Measurements from ENCODE around the gene TMEM51.

Gene TMEM51

DNA sequence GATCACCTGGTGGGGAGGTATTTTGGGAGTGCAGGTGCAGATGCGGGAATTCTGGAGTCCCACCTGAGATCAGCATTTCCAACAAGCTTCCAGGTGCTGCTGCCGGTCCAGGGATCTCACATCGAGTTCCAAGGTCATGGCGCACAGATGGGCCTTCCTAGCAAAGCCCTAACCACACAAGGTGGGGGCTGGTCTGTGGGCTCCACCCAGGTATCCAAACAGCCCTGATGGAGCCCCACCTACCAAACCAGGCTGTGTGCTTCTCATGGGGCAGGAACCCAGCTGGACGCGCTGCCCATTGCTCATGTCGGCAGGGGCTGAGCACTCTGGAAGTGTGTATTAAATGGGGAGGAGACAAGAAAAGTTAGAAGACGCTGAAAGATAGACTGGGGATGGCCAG is 35.0 kb upstream of the TMEM51 start:
- TF ChIP-seq POLR2AphosphoS5 (IDR thresholded peaks at IDR 0.05; ENCODE audit: low read depth, low read length) = no peak
- no peak for TF ChIP-seq FOXP2 (optimal IDR thresholded peaks at IDR 0.05; ENCODE audit: borderline replicate concordance, extremely low read depth, extremely low read length, insufficient read depth)
- no peak for TF ChIP-seq TAF1 (IDR thresholded peaks at IDR 0.05; ENCODE audit: borderline replicate concordance, insufficient read depth, low read length)
- TF ChIP-seq, protein P1, sequence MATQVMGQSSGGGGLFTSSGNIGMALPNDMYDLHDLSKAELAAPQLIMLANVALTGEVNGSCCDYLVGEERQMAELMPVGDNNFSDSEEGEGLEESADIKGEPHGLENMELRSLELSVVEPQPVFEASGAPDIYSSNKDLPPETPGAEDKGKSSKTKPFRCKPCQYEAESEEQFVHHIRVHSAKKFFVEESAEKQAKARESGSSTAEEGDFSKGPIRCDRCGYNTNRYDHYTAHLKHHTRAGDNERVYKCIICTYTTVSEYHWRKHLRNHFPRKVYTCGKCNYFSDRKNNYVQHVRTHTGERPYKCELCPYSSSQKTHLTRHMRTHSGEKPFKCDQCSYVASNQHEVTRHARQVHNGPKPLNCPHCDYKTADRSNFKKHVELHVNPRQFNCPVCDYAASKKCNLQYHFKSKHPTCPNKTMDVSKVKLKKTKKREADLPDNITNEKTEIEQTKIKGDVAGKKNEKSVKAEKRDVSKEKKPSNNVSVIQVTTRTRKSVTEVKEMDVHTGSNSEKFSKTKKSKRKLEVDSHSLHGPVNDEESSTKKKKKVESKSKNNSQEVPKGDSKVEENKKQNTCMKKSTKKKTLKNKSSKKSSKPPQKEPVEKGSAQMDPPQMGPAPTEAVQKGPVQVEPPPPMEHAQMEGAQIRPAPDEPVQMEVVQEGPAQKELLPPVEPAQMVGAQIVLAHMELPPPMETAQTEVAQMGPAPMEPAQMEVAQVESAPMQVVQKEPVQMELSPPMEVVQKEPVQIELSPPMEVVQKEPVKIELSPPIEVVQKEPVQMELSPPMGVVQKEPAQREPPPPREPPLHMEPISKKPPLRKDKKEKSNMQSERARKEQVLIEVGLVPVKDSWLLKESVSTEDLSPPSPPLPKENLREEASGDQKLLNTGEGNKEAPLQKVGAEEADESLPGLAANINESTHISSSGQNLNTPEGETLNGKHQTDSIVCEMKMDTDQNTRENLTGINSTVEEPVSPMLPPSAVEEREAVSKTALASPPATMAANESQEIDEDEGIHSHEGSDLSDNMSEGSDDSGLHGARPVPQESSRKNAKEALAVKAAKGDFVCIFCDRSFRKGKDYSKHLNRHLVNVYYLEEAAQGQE (IDR thresholded peaks at IDR 0.05; ENCODE audit: insufficient read depth in 1 of 2, low read depth in 2 of 2, low read length in 2 of 2) = no peak
- TF ChIP-seq SIN3A (IDR thresholded peaks at IDR 0.05; ENCODE audit: borderline replicate concordance, insufficient read depth, low read length) = no peak

DNA sequence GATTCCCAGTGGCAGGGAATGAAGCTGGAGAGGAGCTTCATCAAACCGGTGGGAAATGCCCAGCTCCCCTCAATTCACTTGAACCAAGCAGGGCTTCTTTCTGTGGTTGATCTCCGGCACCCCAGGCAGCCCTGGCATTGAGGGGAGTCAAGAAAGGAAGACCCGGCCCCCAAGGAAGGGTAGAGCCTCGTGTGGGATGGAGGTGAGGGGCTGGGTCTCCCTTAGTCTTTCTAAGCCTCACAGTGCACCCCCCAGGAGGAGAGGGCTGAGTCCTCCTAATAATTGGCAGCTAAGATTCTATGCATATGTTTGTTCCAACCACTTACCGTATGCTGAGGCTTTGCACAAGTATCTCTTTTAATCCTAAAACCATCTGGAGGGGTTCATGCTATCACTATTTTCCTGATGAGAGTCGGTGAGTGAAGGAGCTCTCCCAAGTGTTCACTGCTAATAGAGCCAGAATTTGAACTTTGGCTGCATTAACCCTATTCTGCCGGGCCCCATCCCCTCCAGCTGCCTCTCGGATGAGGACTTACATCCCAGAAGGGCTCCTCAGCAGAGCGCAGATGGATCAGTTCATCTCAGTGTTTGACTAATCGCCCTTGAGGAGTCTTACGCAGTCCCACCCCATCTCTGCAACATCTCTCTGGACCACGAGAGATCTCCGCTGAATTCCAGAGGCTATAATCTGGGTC is 33.1 kb upstream of the TMEM51 start:
- TF ChIP-seq, protein P1 (IDR thresholded peaks at IDR 0.05; ENCODE audit: insufficient read depth in 1 of 2, low read depth in 2 of 2, low read length in 2 of 2) = no peak
- TF ChIP-seq POLR2AphosphoS5 (IDR thresholded peaks at IDR 0.05; ENCODE audit: low read depth, low read length) (no peak), FOXP2 (optimal IDR thresholded peaks at IDR 0.05; ENCODE audit: borderline replicate concordance, extremely low read depth, extremely low read length, insufficient read depth) (no peak), SIN3A (IDR thresholded peaks at IDR 0.05; ENCODE audit: borderline replicate concordance, insufficient read depth, low read length) (no peak), TAF1 (IDR thresholded peaks at IDR 0.05; ENCODE audit: borderline replicate concordance, insufficient read depth, low read length) (no peak)

DNA sequence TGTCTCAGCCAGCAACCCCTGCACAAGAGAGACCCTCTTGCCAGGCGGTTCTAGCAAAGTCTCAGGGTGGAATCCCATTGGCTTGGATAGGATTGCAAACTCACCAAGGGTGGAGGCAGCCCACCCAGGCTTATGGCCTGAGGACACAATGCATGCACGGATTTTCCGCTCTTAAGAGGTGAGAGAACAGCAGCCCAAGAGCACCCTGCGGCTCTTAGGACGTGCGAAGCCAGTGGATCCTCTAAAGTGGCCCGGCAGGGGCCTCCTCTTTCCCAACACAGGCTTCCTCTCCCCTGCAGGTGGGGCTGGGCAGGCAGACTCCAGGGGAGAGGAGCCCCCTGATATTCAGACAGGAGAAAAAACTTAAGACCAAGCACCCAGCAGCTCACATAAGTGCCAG is 31.2 kb upstream of the TMEM51 start:
- TF ChIP-seq TAF1 (IDR thresholded peaks at IDR 0.05; ENCODE audit: borderline replicate concordance, insufficient read depth, low read length) = no peak
- TF ChIP-seq POLR2AphosphoS5 (IDR thresholded peaks at IDR 0.05; ENCODE audit: low read depth, low read length) = no peak
- TF ChIP-seq, protein P1 (IDR thresholded peaks at IDR 0.05; ENCODE audit: insufficient read depth in 1 of 2, low read depth in 2 of 2, low read length in 2 of 2) = no peak
- TF ChIP-seq SIN3A (IDR thresholded peaks at IDR 0.05; ENCODE audit: borderline replicate concordance, insufficient read depth, low read length) = no peak
- TF ChIP-seq FOXP2 (optimal IDR thresholded peaks at IDR 0.05; ENCODE audit: borderline replicate concordance, extremely low read depth, extremely low read length, insufficient read depth) = no peak

DNA sequence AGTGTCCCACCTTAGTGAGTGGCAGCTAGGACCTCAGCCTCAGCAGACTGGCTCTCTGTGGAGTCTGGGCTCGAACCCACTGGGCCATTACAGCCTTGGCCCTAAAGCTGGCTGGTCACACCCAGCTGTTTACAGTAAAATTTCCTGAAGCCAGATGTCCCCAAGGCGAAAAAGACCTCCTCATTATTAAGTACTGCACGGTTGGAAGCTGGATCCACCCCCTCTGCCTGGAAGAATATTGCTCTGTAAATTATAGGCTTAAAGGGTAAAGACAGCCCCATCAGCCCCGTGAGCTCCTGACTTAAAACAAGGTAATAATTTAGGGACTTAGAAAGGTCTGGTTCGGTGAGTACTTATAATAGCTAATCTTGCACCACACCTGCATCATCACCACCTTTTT is 30.3 kb upstream of the TMEM51 start:
- TF ChIP-seq SIN3A (IDR thresholded peaks at IDR 0.05; ENCODE audit: borderline replicate concordance, insufficient read depth, low read length) = no peak
- no peak for TF ChIP-seq FOXP2 (optimal IDR thresholded peaks at IDR 0.05; ENCODE audit: borderline replicate concordance, extremely low read depth, extremely low read length, insufficient read depth)
- TF ChIP-seq, protein P1 (IDR thresholded peaks at IDR 0.05; ENCODE audit: insufficient read depth in 1 of 2, low read depth in 2 of 2, low read length in 2 of 2) = no peak
- TF ChIP-seq TAF1 (IDR thresholded peaks at IDR 0.05; ENCODE audit: borderline replicate concordance, insufficient read depth, low read length) = no peak
- TF ChIP-seq POLR2AphosphoS5 (IDR thresholded peaks at IDR 0.05; ENCODE audit: low read depth, low read length) = no peak
